ENCODE measurements around the gene S100A9.
"Not testable (repeated sequence)": the region's sequence is repeated elsewhere in the genome, so short reads cannot be mapped to it uniquely, and the experiment has no call there.

S100A9 gene

DNA sequence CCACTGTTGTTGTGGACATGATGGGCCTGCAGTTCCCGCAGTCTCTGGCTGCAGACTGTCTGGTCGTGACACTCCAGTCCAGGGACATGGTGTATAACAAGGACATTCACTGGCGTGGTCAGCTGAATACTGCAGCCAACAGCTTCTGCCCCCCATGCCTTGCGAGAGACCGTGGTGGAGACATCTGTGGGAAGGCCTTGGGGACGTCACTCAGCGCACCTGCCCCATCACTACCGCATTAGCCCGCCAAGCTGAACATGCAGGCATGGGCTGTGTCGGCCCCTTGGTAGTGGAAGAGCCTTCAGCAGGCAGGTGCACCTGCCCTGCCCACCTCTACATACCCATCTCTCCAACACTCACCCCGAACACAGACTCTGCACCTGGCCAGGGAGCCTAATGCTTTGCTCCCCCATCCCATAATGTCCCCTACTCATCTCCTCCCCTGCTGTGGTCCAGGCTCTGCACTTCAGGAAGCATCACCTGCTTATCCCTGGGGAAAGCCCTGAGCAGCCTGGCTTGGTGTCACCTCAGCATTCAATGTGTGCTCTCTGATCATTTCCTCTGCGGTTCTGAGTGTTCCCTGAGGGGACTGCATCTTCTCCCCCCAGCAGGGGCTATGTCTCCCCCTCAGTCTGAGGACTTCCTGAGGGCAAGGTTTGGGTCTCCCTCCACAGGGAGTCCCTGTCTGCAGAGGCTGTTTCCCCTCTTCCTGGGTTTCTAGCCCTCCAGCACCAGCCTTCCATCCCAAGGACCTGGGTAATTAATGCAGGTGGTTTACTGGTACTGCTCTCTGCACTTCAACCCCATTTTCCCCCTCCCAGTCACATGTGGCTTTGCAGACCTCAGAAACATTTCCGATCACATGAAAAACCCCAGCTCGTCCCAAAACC, 12.2 kb upstream of the S100A9 start:
- no peak for DNase-seq

DNA sequence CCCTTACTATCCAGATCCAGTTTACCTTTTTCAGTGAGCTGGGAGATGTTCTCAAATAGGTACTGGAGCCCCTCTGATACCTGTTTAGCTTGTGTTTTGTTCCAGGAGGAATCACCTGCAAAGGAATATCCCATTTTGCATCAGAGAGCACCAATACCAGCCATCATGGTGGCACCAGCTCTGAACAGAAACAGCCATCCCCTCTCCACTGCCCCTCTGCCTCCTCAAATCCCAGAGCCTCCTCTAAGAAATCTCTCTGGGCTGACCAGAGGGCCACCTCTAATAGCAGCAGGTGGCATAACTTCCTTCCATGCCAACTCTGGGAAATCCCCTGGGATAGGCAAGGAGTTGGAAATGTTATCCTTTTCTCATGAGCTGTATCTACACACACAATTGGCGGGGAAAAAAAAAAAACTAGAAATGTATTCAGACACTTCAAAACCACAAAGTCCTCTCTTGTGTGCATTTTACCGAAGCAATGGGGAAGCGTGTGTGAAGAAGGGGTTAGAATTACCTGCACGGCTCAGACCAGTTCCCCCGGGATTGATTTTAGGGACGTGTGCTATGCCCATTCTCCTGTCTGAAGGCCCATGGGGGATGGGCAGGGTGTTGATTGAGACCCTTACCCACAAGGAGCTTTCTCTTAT, 11.5 kb upstream of the S100A9 start:
- DNase-seq, result no peak

DNA sequence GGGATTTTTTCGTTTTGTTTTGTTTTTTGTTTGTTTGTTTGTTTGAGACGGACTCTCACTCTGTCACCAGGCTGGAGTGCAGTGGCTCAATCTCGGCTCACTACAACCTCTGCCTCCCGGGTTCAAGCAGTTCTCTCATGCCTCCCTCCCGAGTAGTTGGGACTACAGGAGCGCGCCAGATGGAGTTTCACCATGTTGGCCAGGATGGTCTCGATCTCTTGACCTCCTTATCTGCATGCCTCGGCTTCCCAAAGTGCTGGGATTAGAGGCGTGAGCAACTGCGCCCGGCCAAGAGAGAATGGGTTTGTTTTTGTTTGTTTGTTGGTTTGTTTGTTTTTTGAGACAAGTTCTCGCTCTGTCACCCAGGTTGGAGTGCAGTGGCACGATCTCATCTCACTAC, 10.6 kb upstream of the S100A9 start:
- DNase-seq, result not testable (repeated sequence)

DNA sequence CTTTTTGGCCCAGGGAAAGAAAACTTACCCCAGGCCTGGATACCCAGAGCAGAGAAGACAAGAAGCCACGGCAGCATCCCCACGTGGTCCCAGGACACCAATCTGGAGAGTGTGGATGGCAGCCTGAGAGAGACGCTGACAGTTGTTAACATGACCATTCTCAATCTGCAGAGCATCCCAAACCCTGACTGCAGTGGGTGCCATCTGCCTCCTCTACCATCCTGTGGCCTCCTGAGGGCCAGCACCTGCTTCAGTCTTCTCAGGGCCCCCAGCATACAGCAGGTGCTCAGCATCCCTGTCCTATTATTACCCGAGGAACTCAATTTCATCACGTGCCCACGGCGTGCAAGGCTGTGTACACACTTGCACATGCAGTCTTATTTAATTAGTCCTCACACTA, 9.8 kb upstream of the S100A9 start:
- DNase-seq, result no peak

DNA sequence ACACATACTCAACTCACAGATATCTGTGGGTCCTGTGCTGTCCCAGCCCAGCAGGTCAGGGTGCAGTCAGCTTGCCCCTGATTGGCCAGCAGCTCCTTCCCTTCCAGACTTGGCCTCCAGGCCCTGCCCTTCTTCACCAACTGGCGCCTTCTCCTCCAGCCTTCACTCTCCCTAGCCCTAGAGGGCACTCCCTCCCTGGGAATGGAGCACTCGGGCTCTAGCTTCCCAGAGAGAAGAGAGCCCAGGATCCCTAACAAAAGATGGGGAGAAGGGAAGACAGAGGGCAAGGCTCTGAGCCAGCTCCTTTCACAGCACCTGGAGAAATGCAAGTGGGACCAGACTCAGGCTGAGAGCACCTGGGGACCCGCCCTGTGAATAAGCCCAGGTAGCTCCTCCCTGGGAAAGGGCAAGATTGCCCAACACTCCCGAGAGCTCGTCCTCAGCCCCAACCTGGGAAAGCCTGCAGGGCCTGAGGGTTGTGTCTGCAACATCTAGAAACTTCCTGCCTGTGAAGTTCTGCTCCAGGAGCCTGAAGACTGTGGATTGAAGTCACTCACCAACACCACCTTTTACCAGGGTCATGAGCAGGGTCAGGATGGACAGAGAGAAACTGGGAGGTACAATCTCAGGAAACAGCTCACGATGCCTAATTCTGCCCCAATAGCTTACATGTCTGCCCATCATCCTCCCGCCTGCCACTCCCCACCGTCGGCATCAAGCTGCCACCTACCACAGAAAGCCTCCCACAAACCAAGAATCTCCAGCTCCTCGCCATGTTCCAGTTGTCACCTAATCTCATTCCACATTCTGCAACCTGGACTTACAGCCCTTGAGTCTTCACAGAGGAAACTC, 8.9 kb upstream of the S100A9 start, which contains the start of gene PGLYRP4:
TSS of gene PGLYRP4 (minus strand) at position 331 of the 852 bp plus-strand sequence. CDS start 909 bp downstream, outside the sequence.
- DNase-seq, result no peak

DNA sequence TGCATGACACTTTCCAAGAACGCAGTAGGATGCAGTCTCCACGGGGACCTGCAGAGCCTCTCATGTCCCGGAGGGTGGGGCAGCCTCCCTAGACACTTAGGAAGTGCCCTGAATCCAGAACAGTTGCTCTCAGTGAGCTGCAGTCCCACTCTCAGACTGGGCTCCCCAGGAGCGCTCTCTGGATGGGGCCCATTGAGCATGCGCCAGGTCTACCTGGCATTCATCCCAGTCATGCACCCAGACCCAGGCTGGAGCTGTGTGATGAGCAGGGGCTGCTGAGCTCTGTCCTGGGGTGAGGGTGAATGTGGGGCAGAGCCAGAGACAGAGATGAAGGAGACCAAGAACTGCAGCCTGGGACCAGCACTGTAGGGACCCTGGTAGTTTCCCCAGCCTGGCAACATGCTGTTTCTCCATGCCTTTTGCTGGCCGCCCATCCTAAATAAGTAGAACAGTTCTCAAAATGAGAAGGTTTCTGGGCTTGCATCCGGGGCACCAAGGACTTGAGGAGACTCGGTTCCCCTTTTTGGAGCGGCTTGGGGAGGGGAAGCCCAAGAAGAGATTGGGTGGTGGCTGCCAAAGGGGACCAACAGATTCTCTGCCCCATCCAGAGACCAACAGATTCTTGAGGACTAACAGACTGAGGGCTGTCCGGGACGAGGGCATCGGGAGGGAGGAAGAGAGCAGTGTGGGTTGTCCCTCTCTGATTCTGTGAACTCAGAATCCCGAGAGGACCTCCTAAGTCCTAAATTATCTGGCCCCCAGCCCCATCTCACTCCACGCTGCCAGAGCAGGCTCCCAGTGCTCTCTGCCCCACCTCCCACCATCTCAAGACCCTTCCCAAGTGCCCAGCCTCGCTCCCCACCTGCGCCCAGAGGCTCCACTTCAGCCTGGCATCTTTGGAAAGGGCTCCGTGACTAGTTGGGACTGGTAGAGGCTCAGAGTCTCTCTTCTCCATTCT, 8.0 kb upstream of the S100A9 start:
- DNase-seq, result no peak

DNA sequence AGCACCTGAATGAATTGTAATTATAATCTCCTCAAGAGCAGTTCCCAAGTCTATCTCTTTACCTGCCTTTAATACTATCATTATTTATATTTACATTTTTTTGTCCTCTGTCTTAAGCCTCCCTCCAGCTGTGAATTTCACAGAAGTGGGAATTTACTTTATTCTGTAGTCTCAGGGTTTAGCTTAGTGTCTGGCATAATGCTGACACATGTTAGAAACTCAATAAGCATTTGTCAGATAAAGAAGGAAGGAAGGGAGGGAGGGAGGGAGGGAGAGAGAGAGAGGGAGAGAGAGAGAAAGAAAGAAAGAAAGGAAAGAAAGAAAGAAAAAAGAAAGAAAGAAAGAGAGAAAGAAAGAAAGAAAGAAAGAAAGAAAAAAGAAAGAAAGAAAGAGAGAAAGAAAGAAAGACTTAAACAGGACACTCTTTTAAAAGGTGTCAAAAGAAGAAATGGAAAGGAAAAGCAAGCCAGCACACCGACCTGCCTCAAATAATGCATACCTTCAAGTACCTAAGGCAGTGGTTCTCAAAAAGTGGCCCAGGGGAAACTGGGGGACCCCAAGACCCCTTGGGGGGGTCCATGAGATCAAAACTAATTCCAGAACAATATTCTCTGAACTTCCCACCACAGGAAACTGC, 7.2 kb upstream of the S100A9 start:
- no peak for DNase-seq

DNA sequence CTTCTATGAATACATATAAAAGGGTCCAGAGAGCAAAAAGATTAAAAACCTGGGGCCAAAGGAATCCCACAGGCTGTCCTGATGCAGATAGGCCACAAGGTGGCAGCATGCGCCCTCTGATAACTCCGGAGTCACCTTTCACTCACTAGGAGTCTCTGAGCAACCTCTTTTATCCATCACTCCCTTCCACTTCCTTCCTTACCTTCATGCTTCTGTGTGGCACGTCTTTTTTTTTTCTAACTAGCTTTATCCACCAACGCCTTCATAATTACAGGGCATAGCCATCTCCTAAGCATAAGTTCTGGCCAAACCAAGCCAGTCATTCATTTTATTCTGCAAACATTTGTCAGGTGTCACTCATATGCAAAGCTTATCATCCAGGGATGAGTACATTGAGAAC, 5.1 kb upstream of the S100A9 start:
- peak; percentile 45 for DNase-seq

DNA sequence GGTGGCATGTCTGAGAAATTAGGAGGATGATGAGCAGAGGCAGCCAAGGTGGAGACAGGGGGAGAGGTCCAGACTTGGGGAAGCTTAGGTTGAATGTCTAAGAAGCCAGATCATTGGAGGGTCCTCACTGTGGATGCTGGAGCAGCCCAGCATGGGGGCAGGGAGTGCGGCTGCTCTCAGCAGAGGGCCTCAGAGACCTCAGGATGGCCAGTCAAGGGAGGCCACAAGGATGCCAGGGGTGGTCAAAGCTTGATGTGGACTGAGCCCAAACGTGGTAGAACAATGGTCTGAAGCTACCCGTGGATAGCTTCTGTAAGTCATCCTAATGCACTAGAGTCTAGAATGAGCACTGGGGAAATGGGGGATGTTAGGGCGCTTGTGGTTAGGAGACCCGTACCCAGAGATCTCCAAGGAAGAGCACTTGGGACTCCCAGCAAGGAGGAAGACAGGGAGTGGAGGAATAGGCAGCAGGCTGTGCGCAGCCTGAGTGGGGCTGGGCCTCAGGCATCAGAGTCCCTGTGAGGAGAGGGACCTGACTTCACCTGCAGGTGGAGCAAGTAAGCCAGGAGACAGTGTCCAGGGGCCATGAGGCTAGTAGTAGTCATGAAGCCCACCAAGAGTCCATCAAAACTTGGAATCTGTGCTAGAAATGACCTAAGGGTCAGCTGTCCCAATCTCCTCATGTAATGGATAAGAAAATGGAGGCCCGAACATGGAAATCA, 4.3 kb upstream of the S100A9 start:
- no peak for DNase-seq

DNA sequence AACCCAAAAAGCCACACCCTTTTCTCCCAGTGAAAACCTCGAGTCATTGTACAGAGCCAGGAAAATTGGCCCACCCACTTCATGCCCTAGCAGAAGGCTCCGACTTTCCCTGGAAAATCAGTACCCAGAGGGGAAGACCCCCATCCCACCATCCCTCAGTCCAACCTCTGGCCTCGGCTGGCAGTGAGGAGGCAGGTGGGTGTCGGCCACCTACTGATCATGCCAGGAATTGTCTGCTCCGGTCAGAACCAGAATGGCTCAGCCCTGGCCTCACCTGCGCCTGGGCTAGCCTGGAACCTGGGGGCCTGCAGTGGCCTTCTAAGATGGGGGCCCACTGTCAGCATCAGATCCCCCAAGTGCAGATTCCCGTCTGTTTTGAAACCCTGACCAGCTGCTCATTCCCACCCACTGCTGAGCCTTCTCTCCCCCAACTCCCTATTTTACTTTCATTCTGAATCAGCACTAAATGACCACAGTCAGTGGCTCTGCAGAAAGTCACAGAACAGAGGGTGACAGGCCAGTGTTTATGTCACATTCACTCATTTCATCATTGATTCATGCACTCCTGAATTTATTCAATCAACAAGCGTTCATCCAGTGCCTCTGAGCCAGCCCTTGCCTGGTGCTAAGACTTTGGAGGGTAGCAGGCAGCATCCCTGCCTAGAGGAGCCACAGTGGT, 3.0 kb upstream of the S100A9 start:
- no peak for DNase-seq

DNA sequence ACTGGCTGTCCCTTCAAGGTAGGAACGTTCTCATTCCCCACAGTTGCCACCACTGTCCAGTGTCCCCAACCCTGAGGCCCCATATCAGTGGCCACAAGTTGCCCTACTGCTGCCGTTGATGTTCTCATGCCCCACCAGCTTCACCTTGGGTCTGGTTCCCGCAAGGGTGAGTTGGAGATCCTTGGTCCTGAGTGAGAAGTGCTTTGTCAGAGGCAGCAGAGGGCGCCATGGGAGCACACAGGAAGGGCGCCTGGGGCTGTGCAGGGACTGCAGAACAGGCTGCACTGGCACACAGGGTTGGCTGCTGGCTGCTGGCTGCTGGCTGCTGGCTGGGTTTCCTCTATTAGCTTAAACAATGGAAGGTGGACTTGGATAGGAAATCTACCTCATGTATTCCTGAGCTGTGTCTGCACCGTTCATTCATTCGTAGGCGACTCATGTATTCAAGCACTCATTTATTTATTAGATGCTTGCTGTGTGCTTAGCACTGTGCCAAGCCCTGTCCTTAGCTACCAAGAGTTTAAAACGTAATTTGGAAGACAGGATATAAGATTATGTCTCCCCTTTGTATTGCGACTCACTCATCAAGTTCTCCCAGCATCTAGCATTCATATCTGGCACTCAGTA, 2.1 kb upstream of the S100A9 start:
- no peak for DNase-seq

DNA sequence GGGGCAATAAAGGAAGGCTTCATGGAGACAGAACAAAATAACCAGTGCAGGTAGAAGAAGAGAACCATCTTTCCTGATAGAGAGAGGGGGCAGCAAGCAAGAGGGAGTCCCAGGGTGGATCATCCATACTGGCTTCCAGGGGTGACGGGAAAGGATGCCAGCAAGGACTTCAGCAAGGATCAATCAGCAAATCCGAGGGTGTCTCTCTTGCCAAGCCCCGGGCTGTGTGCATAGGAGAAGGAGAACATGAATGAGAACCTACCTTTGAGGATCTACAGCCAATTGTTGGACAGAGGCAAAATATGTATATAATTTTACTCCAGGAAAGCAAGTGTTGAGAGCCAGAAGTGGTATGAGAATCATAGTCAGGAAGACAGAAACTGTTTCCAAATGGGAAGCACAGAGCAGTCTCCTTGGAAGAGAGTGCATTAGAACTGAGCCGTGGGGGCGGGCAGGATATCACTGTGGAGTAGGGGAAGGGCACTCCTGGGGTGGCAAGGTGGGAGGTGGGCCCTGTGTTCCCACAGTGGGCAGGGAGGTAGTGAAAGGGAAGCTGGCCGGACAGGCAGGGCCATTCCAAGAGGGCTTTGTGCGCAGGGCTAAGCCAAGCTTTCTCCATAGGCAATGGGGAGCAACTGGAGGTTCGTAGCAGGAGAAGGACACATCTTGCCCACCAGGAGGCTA, 1.1 kb upstream of the S100A9 start:
- DNase-seq, result no peak

DNA sequence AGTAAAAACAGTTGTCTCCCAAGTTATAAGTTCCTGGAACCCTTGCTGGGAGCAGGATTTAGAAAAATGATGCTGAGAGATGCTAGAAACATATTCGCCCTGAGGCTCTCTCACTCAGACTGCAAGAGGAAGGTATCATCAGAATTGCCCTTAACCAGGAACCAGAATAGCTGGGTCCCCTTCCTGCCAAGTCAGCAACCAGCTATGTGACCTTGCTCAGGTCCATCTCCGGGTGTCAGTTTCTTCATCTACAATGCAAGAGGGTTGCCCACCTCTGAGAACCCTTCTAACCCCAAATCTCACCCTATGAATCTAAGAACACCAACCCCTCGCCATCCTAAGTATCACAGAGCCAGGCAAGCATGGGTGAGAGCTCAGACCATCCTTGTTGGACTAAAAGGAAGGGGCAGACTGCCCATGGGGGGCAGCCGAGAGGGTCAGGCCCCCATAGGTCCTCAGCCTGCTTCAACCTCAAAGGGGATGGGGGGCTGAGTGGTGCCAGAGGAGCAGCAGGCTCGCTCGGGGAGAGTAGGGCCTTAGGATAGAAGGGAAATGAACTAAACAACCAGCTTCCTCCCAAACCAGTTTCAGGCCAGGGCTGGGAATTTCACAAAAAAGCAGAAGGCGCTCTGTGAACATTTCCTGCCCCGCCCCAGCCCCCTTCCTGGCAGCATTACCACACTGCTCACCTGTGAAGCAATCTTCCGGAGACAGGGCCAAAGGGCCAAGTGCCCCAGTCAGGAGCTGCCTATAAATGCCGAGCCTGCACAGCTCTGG, 390 bp upstream of the S100A9 start:
- DNase-seq, result no peak

DNA sequence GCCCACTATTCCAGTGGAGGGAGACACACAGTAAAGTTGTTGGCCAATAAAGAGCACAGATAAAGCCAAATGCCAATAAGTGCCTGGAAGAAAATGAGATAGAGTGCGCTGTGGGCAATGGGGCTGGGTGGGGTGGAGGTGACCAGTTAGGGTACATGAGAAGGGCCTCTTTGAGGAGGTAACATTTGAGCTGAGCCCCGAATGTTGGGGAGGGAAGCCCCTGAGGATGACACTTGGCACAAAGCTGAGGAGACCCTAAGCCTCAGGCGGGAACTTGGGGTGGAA, 979 bp downstream of the S100A9 start:
- DNase-seq, result no peak

DNA sequence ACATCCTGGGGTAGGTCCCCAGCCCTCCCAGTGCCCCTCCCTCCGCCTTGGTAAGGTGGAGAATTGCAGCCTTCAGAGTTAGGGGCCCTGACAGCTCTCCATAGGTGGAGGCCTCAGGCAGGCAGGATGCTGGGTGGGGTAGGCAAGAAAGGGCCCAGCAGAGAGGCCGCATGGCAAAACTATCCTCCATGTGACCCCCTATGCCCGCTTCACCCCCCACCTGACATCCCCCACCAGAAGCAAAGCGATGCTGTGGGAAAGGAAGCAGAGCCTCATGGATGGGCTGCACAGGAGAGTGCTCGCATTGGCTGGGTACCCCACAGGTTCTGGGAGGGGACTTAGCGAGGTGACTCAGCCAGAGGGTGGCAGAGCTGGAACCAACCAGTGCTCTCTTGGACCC, 1.6 kb downstream of the S100A9 start:
- DNase-seq, result no peak

DNA sequence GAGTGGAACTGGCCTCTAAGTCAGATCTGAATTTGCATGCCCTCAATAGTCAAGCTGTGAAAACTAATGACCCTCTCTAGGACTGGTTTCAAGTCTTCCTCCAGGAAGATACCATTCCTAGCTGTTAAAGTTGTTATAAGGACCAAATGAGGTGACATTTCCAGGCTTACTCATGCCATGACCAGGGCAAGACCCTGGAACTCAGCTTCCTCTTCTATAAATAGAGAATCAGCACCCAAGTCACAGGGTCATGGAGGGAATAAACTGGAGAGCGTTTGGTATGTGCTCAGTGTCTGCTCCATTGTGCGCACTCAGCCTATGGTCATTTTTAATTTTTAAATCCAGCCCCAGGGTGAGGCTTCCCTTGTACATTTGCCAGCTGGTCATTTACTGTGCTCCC, 2.5 kb downstream of the S100A9 start:
- DNase-seq, result no peak

DNA sequence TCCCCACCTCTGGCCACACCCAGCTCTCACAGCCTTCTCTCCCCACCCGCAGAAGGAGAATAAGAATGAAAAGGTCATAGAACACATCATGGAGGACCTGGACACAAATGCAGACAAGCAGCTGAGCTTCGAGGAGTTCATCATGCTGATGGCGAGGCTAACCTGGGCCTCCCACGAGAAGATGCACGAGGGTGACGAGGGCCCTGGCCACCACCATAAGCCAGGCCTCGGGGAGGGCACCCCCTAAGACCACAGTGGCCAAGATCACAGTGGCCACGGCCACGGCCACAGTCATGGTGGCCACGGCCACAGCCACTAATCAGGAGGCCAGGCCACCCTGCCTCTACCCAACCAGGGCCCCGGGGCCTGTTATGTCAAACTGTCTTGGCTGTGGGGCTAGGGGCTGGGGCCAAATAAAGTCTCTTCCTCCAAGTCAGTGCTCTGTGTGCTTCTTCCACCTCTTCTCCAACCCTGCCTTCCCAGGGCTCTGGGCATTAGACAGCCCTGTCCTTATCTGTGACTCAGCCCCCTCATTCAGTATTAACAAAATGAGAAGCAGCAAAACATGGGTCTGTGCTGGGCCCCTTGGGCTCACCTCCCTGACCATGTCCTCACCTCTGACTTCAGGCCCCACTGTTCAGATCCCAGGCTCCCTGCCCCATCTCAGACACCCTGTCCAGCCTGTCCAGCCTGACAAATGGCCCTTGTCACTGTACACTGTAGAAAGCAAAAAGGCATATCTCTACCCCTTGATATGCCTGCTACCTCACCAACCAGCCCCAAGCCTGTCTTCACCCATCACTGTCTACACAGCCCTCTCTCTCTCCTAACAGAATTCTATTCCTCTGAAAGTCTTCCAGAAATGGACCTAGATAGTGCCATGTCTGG, 3.2 kb downstream of the S100A9 start:
- DNase-seq, result no peak
